GM12874 (cell line): Measurements from ENCODE around the gene NHS.

ENCODE experiments used
- TF ChIP-seq, protein P1 (sequence below): IDR thresholded peaks from 2 replicates; pipeline ENCODE4 v1.5.1; 2011; ENCODE audit warnings: low read depth, mild to moderate bottlenecking, control low read depth, low read length, moderate library complexity; ENCODE audit not compliant: insufficient read depth

NHS gene

DNA sequence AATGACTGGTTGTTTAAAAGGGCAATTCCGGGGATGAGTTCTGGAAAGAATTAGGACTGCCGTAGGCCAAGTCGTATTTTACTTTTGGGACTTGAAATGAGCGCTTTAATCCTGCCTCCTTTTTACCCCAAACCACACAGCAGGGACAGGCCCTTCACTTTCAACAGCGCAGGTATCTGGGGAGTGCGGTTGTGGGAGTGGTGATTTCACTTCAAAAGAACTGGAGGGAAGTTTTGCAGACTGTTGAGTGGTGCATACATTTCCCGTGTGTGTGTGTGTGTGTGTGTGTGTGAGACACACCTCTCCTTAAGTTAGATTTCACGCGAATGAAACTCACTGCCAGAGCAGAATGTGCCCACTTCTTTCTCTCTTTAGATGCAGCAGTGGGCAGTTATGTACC, 2.8 kb downstream of the NHS start:
- TF ChIP-seq, protein P1, sequence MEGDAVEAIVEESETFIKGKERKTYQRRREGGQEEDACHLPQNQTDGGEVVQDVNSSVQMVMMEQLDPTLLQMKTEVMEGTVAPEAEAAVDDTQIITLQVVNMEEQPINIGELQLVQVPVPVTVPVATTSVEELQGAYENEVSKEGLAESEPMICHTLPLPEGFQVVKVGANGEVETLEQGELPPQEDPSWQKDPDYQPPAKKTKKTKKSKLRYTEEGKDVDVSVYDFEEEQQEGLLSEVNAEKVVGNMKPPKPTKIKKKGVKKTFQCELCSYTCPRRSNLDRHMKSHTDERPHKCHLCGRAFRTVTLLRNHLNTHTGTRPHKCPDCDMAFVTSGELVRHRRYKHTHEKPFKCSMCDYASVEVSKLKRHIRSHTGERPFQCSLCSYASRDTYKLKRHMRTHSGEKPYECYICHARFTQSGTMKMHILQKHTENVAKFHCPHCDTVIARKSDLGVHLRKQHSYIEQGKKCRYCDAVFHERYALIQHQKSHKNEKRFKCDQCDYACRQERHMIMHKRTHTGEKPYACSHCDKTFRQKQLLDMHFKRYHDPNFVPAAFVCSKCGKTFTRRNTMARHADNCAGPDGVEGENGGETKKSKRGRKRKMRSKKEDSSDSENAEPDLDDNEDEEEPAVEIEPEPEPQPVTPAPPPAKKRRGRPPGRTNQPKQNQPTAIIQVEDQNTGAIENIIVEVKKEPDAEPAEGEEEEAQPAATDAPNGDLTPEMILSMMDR: no peak

- TF ChIP-seq, protein P1: no peak
These were observed 5.2 kb downstream of the NHS start for GRCh38 chrX:17380221-17380620.

GRCh38 chrX:17390419-17390850, 15.4 kb downstream of the NHS start:
- TF ChIP-seq, protein P1: no peak

DNA sequence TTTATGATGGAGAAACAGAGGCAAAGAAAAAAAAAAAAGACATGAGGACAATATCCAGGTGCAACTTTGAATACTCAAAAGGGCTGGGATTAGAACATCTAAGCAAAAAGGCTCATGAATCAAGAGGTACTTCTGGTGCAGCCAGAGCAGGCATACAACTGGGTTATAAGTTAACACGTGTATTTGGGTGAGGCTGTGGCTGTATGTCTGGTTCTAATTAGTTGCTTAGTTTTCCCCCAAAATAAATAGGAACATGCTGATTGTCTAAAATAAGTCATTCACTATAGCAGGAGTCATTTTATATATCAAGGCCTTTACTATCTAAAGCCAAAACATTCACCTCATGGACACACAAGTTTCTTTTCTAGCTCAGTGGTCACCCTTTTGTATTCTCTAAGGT, 20.2 kb downstream of the NHS start:
- TF ChIP-seq, protein P1: no peak

DNA sequence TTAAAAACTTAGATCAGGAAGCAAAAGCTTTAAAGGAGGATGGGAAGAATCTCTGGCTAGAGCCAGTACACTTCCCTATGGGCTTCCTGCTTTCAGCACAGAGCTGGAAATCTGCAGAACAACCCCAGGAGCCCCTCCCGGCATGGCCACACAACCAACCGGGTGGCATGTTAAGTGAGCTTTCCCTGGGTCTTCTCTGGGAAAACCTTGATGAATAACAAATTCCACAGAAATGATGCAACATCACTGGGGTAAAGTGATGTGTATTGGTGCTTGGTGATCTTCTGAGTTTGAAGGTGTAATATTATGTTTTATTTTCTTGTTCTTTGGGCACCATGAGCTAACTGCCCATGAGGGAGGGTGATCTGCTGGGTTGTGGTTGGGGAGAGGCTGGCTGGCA, 22.1 kb downstream of the NHS start:
- TF ChIP-seq, protein P1: no peak

DNA sequence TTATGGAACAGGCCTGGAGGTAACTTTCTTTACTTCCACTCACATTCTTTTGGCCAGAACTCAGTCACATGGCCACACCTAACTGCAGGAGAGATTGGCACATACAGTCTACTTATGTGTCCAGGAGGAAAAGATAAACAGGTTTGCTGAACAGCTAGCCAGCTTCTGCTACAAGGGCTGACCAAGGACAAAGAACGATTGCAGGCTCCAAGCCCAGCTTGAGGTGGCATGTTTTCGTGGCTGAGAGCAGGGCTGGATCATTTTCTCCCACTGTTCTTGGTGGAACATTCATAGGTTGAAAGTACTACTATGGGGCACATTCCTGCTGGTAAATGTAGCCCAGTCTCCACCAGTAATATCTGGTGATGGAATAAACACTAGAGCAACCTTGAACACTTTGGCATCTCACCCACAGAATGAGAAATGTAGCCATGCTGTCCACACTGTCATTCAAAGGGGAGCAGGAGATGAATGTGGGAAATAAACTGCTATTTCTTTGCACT, 28.2 kb downstream of the NHS start:
- TF ChIP-seq, protein P1: no peak

- TF ChIP-seq, protein P1: no peak
These were observed 29.0 kb downstream of the NHS start for GRCh38 chrX:17403972-17404371.
